ENCODE data around the gene TMC7.

DNA sequence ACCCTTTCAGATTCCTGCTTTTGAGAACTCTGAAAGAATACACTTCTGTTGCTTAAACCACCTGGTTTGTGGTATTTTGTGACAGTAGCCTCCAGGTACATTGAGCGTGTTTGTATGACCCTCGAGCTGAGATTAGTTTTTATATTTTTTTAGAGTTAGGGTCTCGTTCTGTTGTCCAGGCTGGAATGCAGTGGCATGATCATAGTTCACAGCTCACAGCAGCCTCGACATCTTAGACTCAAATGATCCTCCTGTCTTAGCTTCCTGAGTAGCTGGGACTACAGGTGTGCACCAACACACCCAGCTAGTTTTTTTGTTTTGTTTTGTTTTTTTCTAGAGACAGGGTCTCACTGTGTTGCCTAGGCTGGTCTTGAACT is 125.5 kb downstream of the TMC7 start:
- TF ChIP-seq REST (IDR thresholded peaks at IDR 0.05; ENCODE audit: unreplicated experiment) (no peak), POLR2AphosphoS5 (IDR thresholded peaks at IDR 0.05; ENCODE audit: low read depth) (no peak), EZH2 (IDR thresholded peaks at IDR 0.05; ENCODE audit: low read depth, unreplicated experiment) (no peak), CREB1 (CRISPR knock-in tag; IDR thresholded peaks at IDR 0.05; ENCODE audit: low read depth) (no peak), EZH2phosphoT487 (IDR thresholded peaks at IDR 0.05; ENCODE audit: unreplicated experiment) (no peak)
- TF ChIP-seq, protein P1, sequence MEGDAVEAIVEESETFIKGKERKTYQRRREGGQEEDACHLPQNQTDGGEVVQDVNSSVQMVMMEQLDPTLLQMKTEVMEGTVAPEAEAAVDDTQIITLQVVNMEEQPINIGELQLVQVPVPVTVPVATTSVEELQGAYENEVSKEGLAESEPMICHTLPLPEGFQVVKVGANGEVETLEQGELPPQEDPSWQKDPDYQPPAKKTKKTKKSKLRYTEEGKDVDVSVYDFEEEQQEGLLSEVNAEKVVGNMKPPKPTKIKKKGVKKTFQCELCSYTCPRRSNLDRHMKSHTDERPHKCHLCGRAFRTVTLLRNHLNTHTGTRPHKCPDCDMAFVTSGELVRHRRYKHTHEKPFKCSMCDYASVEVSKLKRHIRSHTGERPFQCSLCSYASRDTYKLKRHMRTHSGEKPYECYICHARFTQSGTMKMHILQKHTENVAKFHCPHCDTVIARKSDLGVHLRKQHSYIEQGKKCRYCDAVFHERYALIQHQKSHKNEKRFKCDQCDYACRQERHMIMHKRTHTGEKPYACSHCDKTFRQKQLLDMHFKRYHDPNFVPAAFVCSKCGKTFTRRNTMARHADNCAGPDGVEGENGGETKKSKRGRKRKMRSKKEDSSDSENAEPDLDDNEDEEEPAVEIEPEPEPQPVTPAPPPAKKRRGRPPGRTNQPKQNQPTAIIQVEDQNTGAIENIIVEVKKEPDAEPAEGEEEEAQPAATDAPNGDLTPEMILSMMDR (conservative IDR thresholded peaks at IDR 0.05; ENCODE audit: low read depth in 2 of 2), result no peak
- TF ChIP-seq, protein P2, sequence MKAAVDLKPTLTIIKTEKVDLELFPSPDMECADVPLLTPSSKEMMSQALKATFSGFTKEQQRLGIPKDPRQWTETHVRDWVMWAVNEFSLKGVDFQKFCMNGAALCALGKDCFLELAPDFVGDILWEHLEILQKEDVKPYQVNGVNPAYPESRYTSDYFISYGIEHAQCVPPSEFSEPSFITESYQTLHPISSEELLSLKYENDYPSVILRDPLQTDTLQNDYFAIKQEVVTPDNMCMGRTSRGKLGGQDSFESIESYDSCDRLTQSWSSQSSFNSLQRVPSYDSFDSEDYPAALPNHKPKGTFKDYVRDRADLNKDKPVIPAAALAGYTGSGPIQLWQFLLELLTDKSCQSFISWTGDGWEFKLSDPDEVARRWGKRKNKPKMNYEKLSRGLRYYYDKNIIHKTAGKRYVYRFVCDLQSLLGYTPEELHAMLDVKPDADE (IDR thresholded peaks at IDR 0.05), result no peak

Data from GM23338 (cell line).